Upper lobe of left lung (tissue), 6 donors: ENCODE results near the gene LCE7A. TPM values are rescaled to one million over a fixed set of nuclear protein-coding genes. Genes with fewer than 3 reads are reported as not detected.

Source experiments
- ATAC-seq, 2 donors: fragments of 200-7000 bp; cut with Tn5 transposase; one replicate each; pipeline ENCODE4 v1.9.1; 2022; ENCODE audit warnings: mild to moderate bottlenecking in 2 of 2, moderate library complexity in 2 of 2; ENCODE audit not compliant: low FRiP score in 2 of 2
- DNase-seq, 2 donors: peaks; one replicate each; pipeline ENCODE4 v3.0.0-alpha.2; 2019 to 2020
- H3K27ac ChIP-seq, 4 donors: fragments of 200-600 bp; sonication (generic); one replicate each; pipeline ENCODE4 v1.5.1; 2016 to 2019
- H3K27me3 ChIP-seq, 4 donors: fragments of 200-600 bp; sonication (generic); one replicate each; pipeline ENCODE4 v1.5.1; 2017 to 2019
- H3K36me3 ChIP-seq, 4 donors: fragments of 200-600 bp; sonication (generic); one replicate each; pipeline ENCODE4 v1.5.1; 2016 to 2019
- H3K4me1 ChIP-seq, 4 donors: fragments of 200-600 bp; sonication (generic); one replicate each; pipeline ENCODE4 v1.5.1; 2018 to 2019
- H3K4me3 ChIP-seq, 4 donors: fragments of 200-600 bp; sonication (generic); one replicate each; pipeline ENCODE4 v1.5.1; 2017 to 2019; ENCODE audit warnings: mild to moderate bottlenecking in 2 of 4, moderate library complexity in 1 of 4
- H3K9me3 ChIP-seq, 4 donors: fragments of 200-600 bp; sonication (generic); one replicate each; pipeline ENCODE4 v1.5.1; 2018 to 2019
- CTCF ChIP-seq, 6 experiments: fragments of 450-650 bp in 4 of 6; fragments of 200-600 bp in 2 of 6; sonication (generic) in 2 of 6; IDR thresholded peaks; one replicate each; pipeline ENCODE4 v1.5.1; 2016 to 2019; ENCODE audit warnings: antibody characterized with exemption in 6 of 6
- EP300 ChIP-seq, 4 donors: sonication (generic); formaldehyde crosslinking; IDR thresholded peaks; one replicate each; pipeline ENCODE4 v1.5.1; 2017; ENCODE audit warnings: antibody characterized with exemption in 4 of 4, control low read depth in 2 of 4
- POLR2A ChIP-seq, 4 donors: fragments of 450-650 bp; IDR thresholded peaks; one replicate each; pipeline ENCODE4 v1.5.1; 2016 to 2017; ENCODE audit warnings: antibody characterized with exemption in 4 of 4, mild to moderate bottlenecking in 2 of 4
- POLR2AphosphoS5 ChIP-seq, 2 donors: sonication (generic); formaldehyde crosslinking; IDR thresholded peaks; one replicate each; pipeline ENCODE4 v1.5.1; 2017; ENCODE audit warnings: antibody characterized with exemption in 2 of 2
- WGBS, 2 donors: methylation state at CpG; one replicate each; pipeline ENCODE4 v1.1.5; 2017 to 2018; 5-methylcytosine and 5-hydroxymethylcytosine counted together
- total RNA-seq, 6 donors: library from RNA; depleted of rRNA in 4 of 6; stranded (reverse); fragments of >200 nt in 4 of 6; gene quantifications; one replicate each; pipeline versions ENCODE4 v1.1.0 to v1.2.1, GENCODE V29; 2016 to 2021
- donor health status: DM: no; HTN: no; CAD: no; lungs with moderate emphysema.
- donor health status: DM: no; HTN: yes; CAD: no; lungs with severe emphysema.

Gene LCE7A
- total RNA-seq, 6 donors from 2014 or later, result not detected

GRCh38 chr1:152904688-152905440, 45.1 kb downstream of the LCE7A start:
- Histone ChIP-seq H3K27me3 (no peaks in the 10 kb centered on the region), H3K4me1 (no peaks in the 10 kb centered on the region), H3K4me3 (no peak overlapping the region), H3K36me3 (no peaks in the 10 kb centered on the region), H3K27ac (no peak overlapping the region), H3K9me3 (no peaks in the 10 kb centered on the region)
- ATAC-seq (no peak), DNase-seq (no peak)
- TF ChIP-seq POLR2A (IDR thresholded peaks at IDR 0.05), result no peak
- no peak for TF ChIP-seq EP300 (IDR thresholded peaks at IDR 0.05)
- TF ChIP-seq POLR2AphosphoS5 (IDR thresholded peaks at IDR 0.05), result no peak
- no peak for TF ChIP-seq CTCF (IDR thresholded peaks at IDR 0.05)
- WGBS, 2 donors, result 78 to 80% methylated on average over 7 of the region's 7 CpGs

- H3K4me3 ChIP-seq, result no peak overlapping the region
- DNase-seq (no peak), ATAC-seq (peak in 1 of 2 donors; percentile 86)
- no peaks in the 10 kb centered on the region for H3K27me3 ChIP-seq
- H3K27ac ChIP-seq, result no peak overlapping the region
- TF ChIP-seq CTCF (IDR thresholded peaks at IDR 0.05), result no peak
- no peak for TF ChIP-seq POLR2AphosphoS5 (IDR thresholded peaks at IDR 0.05)
- TF ChIP-seq POLR2A (IDR thresholded peaks at IDR 0.05), result no peak
- no peak for TF ChIP-seq EP300 (IDR thresholded peaks at IDR 0.05)
- no peaks in the 10 kb centered on the region for H3K36me3 ChIP-seq
- no peaks in the 10 kb centered on the region for H3K4me1 ChIP-seq
- no peaks in the 10 kb centered on the region for H3K9me3 ChIP-seq
- WGBS, 2 donors, result 63 to 66% methylated on average over 5 of the region's 5 CpGs
Observed at GRCh38 chr1:152906023-152906565, 46.3 kb downstream of the LCE7A start.

GRCh38 chr1:152907686-152908601, 48.1 kb downstream of the LCE7A start, which contains the start of gene IVL:
Gene IVL, plus strand, starts transcription at chr1:152908546. Its CDS starts 1,252 bp downstream, at chr1:152909798.
- TF ChIP-seq POLR2A (IDR thresholded peaks at IDR 0.05) (no peak), POLR2AphosphoS5 (IDR thresholded peaks at IDR 0.05) (no peak), EP300 (IDR thresholded peaks at IDR 0.05) (no peak), CTCF (IDR thresholded peaks at IDR 0.05) (no peak)
- no peak within 1 kb of the TSS for H3K27ac ChIP-seq
- H3K27me3 ChIP-seq, result no peaks in the 10 kb centered on the region
- 67 to 74% methylated on average over 4 of the region's 4 CpGs for WGBS, 2 donors
- no peaks in the 10 kb centered on the region for H3K9me3 ChIP-seq
- no peak for ATAC-seq
- DNase-seq, result peak in 1 of 2 donors; percentile 62
- H3K4me1 ChIP-seq, result no peaks in the 10 kb centered on the region
- H3K36me3 ChIP-seq, result no peaks in the 10 kb centered on the region
- H3K4me3 ChIP-seq, result no peak within 1 kb of the TSS

- no peak for ATAC-seq
- 87 to 89% methylated on average over 3 of the region's 3 CpGs for WGBS, 2 donors
- Histone ChIP-seq H3K9me3 (no peaks in the 10 kb centered on the region), H3K4me3 (no peak overlapping the region), H3K27ac (no peak overlapping the region), H3K27me3 (no peaks in the 10 kb centered on the region), H3K4me1 (no peaks in the 10 kb centered on the region), H3K36me3 (no peaks in the 10 kb centered on the region)
- no peak for DNase-seq
- TF ChIP-seq CTCF (IDR thresholded peaks at IDR 0.05), result no peak
- TF ChIP-seq EP300 (IDR thresholded peaks at IDR 0.05), result no peak
- TF ChIP-seq POLR2A (IDR thresholded peaks at IDR 0.05), result no peak
- no peak for TF ChIP-seq POLR2AphosphoS5 (IDR thresholded peaks at IDR 0.05)
Observed at GRCh38 chr1:152909206-152909605, 49.4 kb downstream of the LCE7A start.

Other genes with a start within 250 kb of the LCE7A start
- not detected for gene LCE3B, start 246.2 kb upstream of the LCE7A start, total RNA-seq
- gene LCE3A, start 236.9 kb upstream of the LCE7A start, total RNA-seq, result not detected
- gene LCE2D, start 196.6 kb upstream of the LCE7A start, total RNA-seq, result not detected
- not detected for gene LCE2C, start 184.7 kb upstream of the LCE7A start, total RNA-seq
- gene LCE2B, start 173.9 kb upstream of the LCE7A start, total RNA-seq, result not detected
- gene LCE2A, start 161.7 kb upstream of the LCE7A start, total RNA-seq, result not detected
- gene LCE4A, start 151.8 kb upstream of the LCE7A start, total RNA-seq, result not detected
- gene KPRP, start 102.0 kb upstream of the LCE7A start, total RNA-seq, result not detected
- gene LCE1F, start 84.9 kb upstream of the LCE7A start, total RNA-seq, result not detected
- gene LCE1E, start 73.7 kb upstream of the LCE7A start, total RNA-seq, result not detected
- gene LCE1D, start 63.3 kb upstream of the LCE7A start, total RNA-seq, result not detected
- gene LCE1C, start 53.3 kb upstream of the LCE7A start, total RNA-seq, result not detected
- gene LCE1B, start 48.0 kb upstream of the LCE7A start, total RNA-seq, result not detected
- gene LCE1A, start 32.5 kb upstream of the LCE7A start, total RNA-seq, result not detected
- gene LCE6A, start 17.1 kb upstream of the LCE7A start, total RNA-seq, result not detected
- not detected for gene SMCP, start 18.3 kb downstream of the LCE7A start, total RNA-seq
- gene IVL, start 48.5 kb downstream of the LCE7A start, total RNA-seq, result under 1 TPM in 4 of 6 donors, not detected in 2; 0.23 to 0.69 (median 0.35) TPM
- not detected for gene SPRR5, start 87.2 kb downstream of the LCE7A start, total RNA-seq
- gene SPRR4, start 110.7 kb downstream of the LCE7A start, total RNA-seq, result not detected
- not detected for gene SPRR1A, start 124.1 kb downstream of the LCE7A start, total RNA-seq
- not detected for gene SPRR3, start 141.8 kb downstream of the LCE7A start, total RNA-seq
- not detected for gene SPRR1B, start 171.2 kb downstream of the LCE7A start, total RNA-seq
- gene SPRR2D, start 181.1 kb downstream of the LCE7A start, total RNA-seq, result under 1 TPM in 1 of 6 donors, not detected in 5; 0.40 TPM
- gene SPRR2A, start 197.5 kb downstream of the LCE7A start, total RNA-seq, result not detected
- gene SPRR2B, start 211.6 kb downstream of the LCE7A start, total RNA-seq, result not detected
- gene SPRR2E, start 234.5 kb downstream of the LCE7A start, total RNA-seq, result not detected